GM18508 (cell line): ENCODE measurements around the gene OR11H7.
"Not testable (repeated sequence)": the region's sequence is repeated elsewhere in the genome, so short reads cannot be mapped to it uniquely, and the experiment has no call there.

Experiments used
- ATAC-seq: cut with Tn5 transposase; IDR thresholded peaks from one replicate; pipeline ENCODE4 v1.9.1; 2021; ENCODE audit warnings: moderate number of reproducible peaks; ENCODE audit not compliant: insufficient read depth, unreplicated experiment

OR11H7 gene

GRCh38 chr14:20228681-20229080, at the start of gene OR11H7:
Gene OR11H7 (plus strand): TSS chr14:20228981.
- ATAC-seq = no peak

- no peak for ATAC-seq
These were observed 49.6 kb upstream of the OR11H7 start for GRCh38 chr14:20179218-20179617.

- no peak for ATAC-seq
These were observed 48.9 kb upstream of the OR11H7 start for GRCh38 chr14:20179880-20180279.

- ATAC-seq = no peak
These were observed 48.3 kb upstream of the OR11H7 start for GRCh38 chr14:20180486-20180885.

GRCh38 chr14:20184181-20184580, 44.6 kb upstream of the OR11H7 start:
- ATAC-seq = no peak

- ATAC-seq = no peak
These were observed 38.2 kb upstream of the OR11H7 start, which contains the start of gene OR11G2 for GRCh38 chr14:20190596-20190995. Gene OR11G2 (plus strand): TSS chr14:20190896. CDS start chr14:20197438, 6,542 bp downstream.

- ATAC-seq = no peak
These were observed 37.4 kb upstream of the OR11H7 start for GRCh38 chr14:20191396-20191795.

- ATAC-seq = no peak
These were observed 34.7 kb upstream of the OR11H7 start for GRCh38 chr14:20194101-20194500.

GRCh38 chr14:20195170-20195569, 33.6 kb upstream of the OR11H7 start:
- ATAC-seq = not testable (repeated sequence)

GRCh38 chr14:20195911-20196310, 32.9 kb upstream of the OR11H7 start:
- no peak for ATAC-seq

GRCh38 chr14:20197459-20197858, 31.3 kb upstream of the OR11H7 start:
- no peak for ATAC-seq

- no peak for ATAC-seq
These were observed 29.8 kb upstream of the OR11H7 start for GRCh38 chr14:20198991-20199390.

GRCh38 chr14:20204721-20205120, 24.1 kb upstream of the OR11H7 start:
- no peak for ATAC-seq

- ATAC-seq = no peak
These were observed 19.2 kb upstream of the OR11H7 start for GRCh38 chr14:20209595-20209994.

GRCh38 chr14:20212406-20212805, 16.4 kb upstream of the OR11H7 start:
- ATAC-seq = not testable (repeated sequence)

GRCh38 chr14:20215196-20215595, 13.6 kb upstream of the OR11H7 start:
- no peak for ATAC-seq

GRCh38 chr14:20219033-20219432, 9.7 kb upstream of the OR11H7 start:
- no peak for ATAC-seq

- no peak for ATAC-seq
These were observed 5.4 kb upstream of the OR11H7 start, which contains the start of gene OR11H6 for GRCh38 chr14:20223410-20223809. Gene OR11H6 (plus strand): TSS chr14:20223710. CDS start chr14:20223710, 0 bp downstream.

- ATAC-seq = not testable (repeated sequence)
These were observed 6.6 kb downstream of the OR11H7 start for GRCh38 chr14:20235415-20235814.

- ATAC-seq = no peak
These were observed 19.0 kb downstream of the OR11H7 start for GRCh38 chr14:20247646-20248246.

- no peak for ATAC-seq
These were observed 33.9 kb downstream of the OR11H7 start for GRCh38 chr14:20262642-20263128.

GRCh38 chr14:20264361-20264760, 35.6 kb downstream of the OR11H7 start:
- ATAC-seq = not testable (repeated sequence)
